Measurements from ENCODE around the gene LRP1. TPM values are rescaled to one million over a fixed set of nuclear protein-coding genes. Genes with fewer than 3 reads are reported as not detected.

The LRP1 gene
- total and polyA plus RNA-seq, 2 experiments from 2014 or later = 26.6 to 145 TPM

DNA sequence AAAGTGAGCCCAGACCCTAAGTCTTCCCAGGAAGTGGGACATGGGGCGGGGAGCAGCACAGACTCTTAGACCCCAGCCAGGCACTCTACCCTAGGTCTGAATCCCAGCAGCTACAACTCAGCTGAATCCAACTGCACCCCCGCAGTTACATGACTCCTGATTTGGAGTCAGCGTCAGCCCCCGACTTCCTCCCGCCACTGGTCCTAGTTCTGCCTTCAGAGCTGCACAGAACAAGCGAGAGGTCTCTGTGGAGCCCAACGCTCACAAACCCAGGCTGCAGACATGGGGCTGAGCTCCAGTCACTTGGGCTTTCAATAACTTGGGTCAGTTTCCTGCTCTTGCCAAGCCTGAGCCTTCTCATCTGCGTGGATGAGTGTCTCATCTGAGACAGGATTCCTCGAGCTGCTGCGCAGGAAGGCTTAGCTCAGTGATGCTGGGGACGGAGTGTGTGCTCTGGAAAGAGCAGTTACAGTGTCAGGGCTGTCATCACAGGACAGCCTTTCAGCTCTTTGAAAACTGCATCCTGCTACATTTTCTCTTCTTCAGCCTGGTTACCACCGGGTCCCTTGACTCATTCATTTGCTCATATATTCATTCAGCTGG is 57.7 kb downstream of the LRP1 start:
- Histone ChIP-seq H2AFZ (no peak overlapping the region), H3K9me2 (ENCODE audit: insufficient read depth) (no peaks in the 10 kb centered on the region), H3K27ac (ENCODE audit: low read depth) (no peak overlapping the region), H3K4me2 (no peak overlapping the region), H3K4me1 (ENCODE audit: insufficient read depth) (no peaks in the 10 kb centered on the region), H3K27me3 (ENCODE audit: insufficient read depth) (no peaks in the 10 kb centered on the region), H3K79me2 (replicated peaks; ENCODE audit: insufficient read depth) (no peaks in the 10 kb centered on the region), H4K20me1 (replicated peaks; ENCODE audit: insufficient read depth) (no peaks in the 10 kb centered on the region; the same call in 1 of the 2 replicates), H3F3A (replicated peaks; ENCODE audit: low read depth) (peaks cover 23% of the 10 kb centered on the region), H3K36me3 (ENCODE audit: insufficient read depth) (peaks cover 23% of the 10 kb centered on the region), H3K4me3 (no peak overlapping the region)
- no peak for ATAC-seq
- Mint-ChIP-seq H3K27me3 (ENCODE audit: insufficient read depth, low read depth, poor library complexity) (peaks cover 38% of the 10 kb centered on the region), H3K4me3 (no peak overlapping the region), H3K9me3 (no peaks in the 10 kb centered on the region), H3K4me1 (peaks cover 5% of the 10 kb centered on the region; the same call in 2 of the 3 replicates), H3K36me3 (ENCODE audit: low read depth) (peaks cover 93% of the 10 kb centered on the region), H3K27ac (no peak overlapping the region)
- DNase-seq (ENCODE audit: low spot score) = no peak
- TF ChIP-seq EZH2phosphoT487 (IDR thresholded peaks at IDR 0.05; ENCODE audit: unreplicated experiment) (no peak), ZNF331 (CRISPR knock-in tag; IDR thresholded peaks at IDR 0.05; ENCODE audit: low read depth) (no peak), JUNB (IDR thresholded peaks at IDR 0.05; ENCODE audit: unreplicated experiment) (no peak), REST (IDR thresholded peaks at IDR 0.05; ENCODE audit: unreplicated experiment) (no peak), ZNF114 (CRISPR knock-in tag; IDR thresholded peaks at IDR 0.05) (no peak), CTCF (conservative IDR thresholded peaks at IDR 0.05; ENCODE audit: low read depth in 2 of 2) (no peak), NANOG (IDR thresholded peaks at IDR 0.05; ENCODE audit: borderline replicate concordance) (no peak), STAT1 (IDR thresholded peaks at IDR 0.05; ENCODE audit: unreplicated experiment) (no peak), EZH2 (IDR thresholded peaks at IDR 0.05; ENCODE audit: low read depth, unreplicated experiment) (no peak), CREB1 (CRISPR knock-in tag; IDR thresholded peaks at IDR 0.05; ENCODE audit: low read depth) (no peak), POLR2AphosphoS5 (IDR thresholded peaks at IDR 0.05; ENCODE audit: low read depth) (no peak)
- TF ChIP-seq, protein P1, sequence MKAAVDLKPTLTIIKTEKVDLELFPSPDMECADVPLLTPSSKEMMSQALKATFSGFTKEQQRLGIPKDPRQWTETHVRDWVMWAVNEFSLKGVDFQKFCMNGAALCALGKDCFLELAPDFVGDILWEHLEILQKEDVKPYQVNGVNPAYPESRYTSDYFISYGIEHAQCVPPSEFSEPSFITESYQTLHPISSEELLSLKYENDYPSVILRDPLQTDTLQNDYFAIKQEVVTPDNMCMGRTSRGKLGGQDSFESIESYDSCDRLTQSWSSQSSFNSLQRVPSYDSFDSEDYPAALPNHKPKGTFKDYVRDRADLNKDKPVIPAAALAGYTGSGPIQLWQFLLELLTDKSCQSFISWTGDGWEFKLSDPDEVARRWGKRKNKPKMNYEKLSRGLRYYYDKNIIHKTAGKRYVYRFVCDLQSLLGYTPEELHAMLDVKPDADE (IDR thresholded peaks at IDR 0.05) = no peak
- TF ChIP-seq, protein P2, sequence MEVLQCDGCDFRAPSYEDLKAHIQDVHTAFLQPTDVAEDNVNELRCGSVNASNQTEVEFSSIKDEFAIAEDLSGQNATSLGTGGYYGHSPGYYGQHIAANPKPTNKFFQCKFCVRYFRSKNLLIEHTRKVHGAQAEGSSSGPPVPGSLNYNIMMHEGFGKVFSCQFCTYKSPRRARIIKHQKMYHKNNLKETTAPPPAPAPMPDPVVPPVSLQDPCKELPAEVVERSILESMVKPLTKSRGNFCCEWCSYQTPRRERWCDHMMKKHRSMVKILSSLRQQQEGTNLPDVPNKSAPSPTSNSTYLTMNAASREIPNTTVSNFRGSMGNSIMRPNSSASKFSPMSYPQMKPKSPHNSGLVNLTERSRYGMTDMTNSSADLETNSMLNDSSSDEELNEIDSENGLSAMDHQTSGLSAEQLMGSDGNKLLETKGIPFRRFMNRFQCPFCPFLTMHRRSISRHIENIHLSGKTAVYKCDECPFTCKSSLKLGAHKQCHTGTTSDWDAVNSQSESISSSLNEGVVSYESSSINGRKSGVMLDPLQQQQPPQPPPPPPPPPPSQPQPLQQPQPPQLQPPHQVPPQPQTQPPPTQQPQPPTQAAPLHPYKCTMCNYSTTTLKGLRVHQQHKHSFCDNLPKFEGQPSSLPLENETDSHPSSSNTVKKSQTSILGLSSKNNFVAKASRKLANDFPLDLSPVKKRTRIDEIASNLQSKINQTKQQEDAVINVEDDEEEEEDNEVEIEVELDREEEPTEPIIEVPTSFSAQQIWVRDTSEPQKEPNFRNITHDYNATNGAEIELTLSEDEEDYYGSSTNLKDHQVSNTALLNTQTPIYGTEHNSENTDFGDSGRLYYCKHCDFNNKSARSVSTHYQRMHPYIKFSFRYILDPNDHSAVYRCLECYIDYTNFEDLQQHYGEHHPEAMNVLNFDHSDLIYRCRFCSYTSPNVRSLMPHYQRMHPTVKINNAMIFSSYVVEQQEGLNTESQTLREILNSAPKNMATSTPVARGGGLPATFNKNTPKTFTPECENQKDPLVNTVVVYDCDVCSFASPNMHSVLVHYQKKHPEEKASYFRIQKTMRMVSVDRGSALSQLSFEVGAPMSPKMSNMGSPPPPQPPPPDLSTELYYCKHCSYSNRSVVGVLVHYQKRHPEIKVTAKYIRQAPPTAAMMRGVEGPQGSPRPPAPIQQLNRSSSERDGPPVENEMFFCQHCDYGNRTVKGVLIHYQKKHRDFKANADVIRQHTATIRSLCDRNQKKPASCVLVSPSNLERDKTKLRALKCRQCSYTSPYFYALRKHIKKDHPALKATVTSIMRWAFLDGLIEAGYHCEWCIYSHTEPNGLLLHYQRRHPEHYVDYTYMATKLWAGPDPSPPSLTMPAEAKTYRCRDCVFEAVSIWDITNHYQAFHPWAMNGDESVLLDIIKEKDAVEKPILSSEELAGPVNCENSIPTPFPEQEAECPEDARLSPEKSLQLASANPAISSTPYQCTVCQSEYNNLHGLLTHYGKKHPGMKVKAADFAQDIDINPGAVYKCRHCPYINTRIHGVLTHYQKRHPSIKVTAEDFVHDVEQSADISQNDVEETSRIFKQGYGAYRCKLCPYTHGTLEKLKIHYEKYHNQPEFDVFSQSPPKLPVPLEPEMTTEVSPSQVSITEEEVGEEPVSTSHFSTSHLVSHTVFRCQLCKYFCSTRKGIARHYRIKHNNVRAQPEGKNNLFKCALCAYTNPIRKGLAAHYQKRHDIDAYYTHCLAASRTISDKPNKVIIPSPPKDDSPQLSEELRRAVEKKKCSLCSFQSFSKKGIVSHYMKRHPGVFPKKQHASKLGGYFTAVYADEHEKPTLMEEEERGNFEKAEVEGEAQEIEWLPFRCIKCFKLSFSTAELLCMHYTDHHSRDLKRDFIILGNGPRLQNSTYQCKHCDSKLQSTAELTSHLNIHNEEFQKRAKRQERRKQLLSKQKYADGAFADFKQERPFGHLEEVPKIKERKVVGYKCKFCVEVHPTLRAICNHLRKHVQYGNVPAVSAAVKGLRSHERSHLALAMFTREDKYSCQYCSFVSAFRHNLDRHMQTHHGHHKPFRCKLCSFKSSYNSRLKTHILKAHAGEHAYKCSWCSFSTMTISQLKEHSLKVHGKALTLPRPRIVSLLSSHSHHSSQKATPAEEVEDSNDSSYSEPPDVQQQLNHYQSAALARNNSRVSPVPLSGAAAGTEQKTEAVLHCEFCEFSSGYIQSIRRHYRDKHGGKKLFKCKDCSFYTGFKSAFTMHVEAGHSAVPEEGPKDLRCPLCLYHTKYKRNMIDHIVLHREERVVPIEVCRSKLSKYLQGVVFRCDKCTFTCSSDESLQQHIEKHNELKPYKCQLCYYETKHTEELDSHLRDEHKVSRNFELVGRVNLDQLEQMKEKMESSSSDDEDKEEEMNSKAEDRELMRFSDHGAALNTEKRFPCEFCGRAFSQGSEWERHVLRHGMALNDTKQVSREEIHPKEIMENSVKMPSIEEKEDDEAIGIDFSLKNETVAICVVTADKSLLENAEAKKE (CRISPR knock-in tag; IDR thresholded peaks at IDR 0.05) = no peak
